Glutamatergic neuron (in vitro differentiated cells): Measurements from ENCODE around the gene KLHL8. TPM values are rescaled to one million over a fixed set of nuclear protein-coding genes. Genes with fewer than 3 reads are reported as not detected.

Experiments used
- DNase-seq: peaks from one replicate; pipeline ENCODE4 v3.0.0; 2022
- H3K27ac Mint-ChIP-seq: one replicate; pipeline ENCODE4 v1.8.0; 2020; ENCODE audit warnings: mild to moderate bottlenecking, mixed read lengths, inconsistent platforms; ENCODE audit not compliant: unreplicated experiment
- H3K27me3 Mint-ChIP-seq: one replicate; pipeline ENCODE4 v1.8.0; 2020; ENCODE audit warnings: mild to moderate bottlenecking, moderate library complexity, mixed read lengths, inconsistent platforms; ENCODE audit not compliant: unreplicated experiment
- H3K36me3 Mint-ChIP-seq: one replicate; pipeline ENCODE4 v1.8.0; 2020; ENCODE audit warnings: mild to moderate bottlenecking, mixed read lengths, inconsistent platforms; ENCODE audit not compliant: unreplicated experiment
- H3K4me1 Mint-ChIP-seq: one replicate; pipeline ENCODE4 v1.8.0; 2020; ENCODE audit warnings: mild to moderate bottlenecking, low read depth, mixed read lengths, inconsistent platforms; ENCODE audit not compliant: unreplicated experiment
- H3K4me3 Mint-ChIP-seq: one replicate; pipeline ENCODE4 v1.8.0; 2020; ENCODE audit warnings: mild to moderate bottlenecking, mixed read lengths, inconsistent platforms; ENCODE audit not compliant: unreplicated experiment
- H3K9me3 Mint-ChIP-seq: one replicate; pipeline ENCODE4 v1.8.0; 2020; ENCODE audit warnings: mild to moderate bottlenecking, moderate library complexity, mixed read lengths, inconsistent platforms; ENCODE audit not compliant: unreplicated experiment
- total RNA-seq: library from RNA; stranded (reverse); fragmentation: NEBNext Ultra II Directional; extraction: Animal tissue kit (Norgen Biotek cat#: 25700); gene quantifications from one replicate; pipeline ENCODE4 v1.2.1, GENCODE V29; 2021; ENCODE audit not compliant: unreplicated experiment
- TF ChIP-seq, protein P1 (sequence below): fragments of 200-600 bp; sonication (generic); IDR thresholded peaks from one replicate; pipeline ENCODE4 v1.5.0; 2021; ENCODE audit not compliant: partially characterized antibody, unreplicated experiment

KLHL8 gene
- total RNA-seq, 1 donor from 2014 or later = 16.6 TPM

DNA sequence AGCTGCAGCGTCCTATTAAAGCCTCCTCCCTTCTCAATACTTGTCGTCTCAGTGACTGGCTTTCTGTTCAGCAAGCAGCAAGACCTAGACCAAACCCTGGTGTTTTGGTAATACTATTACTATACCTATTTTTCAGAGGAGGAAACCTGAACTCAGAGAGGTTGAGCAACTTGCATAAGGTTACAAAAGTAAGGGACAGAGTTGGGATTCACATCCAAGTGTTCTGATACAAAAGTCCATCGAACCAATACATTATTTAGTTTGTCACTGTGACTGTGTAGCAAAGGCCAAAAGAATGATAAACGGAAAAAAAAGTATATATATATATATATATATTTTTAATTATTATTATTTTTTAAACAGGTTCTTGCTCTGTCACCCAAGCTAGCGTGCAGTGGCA is 29.9 kb upstream of the KLHL8 start:
- Mint-ChIP-seq H3K4me3 (no peak overlapping the region), H3K36me3 (no peaks in the 10 kb centered on the region), H3K9me3 (peaks cover 2% of the 10 kb centered on the region), H3K4me1 (no peaks in the 10 kb centered on the region), H3K27me3 (no peaks in the 10 kb centered on the region), H3K27ac (no peak overlapping the region)
- no peak for DNase-seq
- TF ChIP-seq, protein P1, sequence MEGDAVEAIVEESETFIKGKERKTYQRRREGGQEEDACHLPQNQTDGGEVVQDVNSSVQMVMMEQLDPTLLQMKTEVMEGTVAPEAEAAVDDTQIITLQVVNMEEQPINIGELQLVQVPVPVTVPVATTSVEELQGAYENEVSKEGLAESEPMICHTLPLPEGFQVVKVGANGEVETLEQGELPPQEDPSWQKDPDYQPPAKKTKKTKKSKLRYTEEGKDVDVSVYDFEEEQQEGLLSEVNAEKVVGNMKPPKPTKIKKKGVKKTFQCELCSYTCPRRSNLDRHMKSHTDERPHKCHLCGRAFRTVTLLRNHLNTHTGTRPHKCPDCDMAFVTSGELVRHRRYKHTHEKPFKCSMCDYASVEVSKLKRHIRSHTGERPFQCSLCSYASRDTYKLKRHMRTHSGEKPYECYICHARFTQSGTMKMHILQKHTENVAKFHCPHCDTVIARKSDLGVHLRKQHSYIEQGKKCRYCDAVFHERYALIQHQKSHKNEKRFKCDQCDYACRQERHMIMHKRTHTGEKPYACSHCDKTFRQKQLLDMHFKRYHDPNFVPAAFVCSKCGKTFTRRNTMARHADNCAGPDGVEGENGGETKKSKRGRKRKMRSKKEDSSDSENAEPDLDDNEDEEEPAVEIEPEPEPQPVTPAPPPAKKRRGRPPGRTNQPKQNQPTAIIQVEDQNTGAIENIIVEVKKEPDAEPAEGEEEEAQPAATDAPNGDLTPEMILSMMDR = no peak

DNA sequence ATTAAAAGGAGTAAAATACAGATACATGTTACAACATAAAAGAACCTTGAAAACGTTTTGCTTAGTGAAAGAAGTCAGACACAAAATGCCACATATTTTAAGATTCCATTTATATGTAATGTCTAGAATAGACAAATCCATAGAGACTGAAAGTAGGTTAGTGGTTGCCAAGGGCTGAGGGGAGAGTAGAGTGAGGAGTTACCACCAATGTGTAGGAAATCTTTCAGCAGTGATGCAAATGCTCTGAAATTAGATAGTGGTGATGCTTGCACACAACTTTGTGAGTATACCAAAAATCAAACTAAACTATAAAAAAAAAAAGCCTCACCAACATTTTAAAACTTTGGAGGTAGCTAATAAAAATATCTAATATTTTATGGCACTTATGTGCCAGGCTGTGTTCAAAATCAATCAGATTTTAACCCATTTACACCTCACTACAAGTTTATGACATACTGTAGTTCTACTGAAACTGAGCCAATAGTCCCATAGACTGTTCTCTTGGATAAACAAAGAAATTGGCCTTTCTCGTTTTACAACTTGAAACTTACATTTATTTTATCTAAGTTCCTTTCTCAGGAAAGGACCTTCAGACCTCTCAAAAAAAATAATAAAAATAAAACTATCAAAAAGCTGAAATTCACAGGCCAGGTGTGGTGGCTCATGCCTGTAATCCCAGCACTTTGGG is 29.1 kb upstream of the KLHL8 start:
- Mint-ChIP-seq H3K9me3 (peaks cover 4% of the 10 kb centered on the region), H3K27me3 (no peaks in the 10 kb centered on the region), H3K27ac (no peak overlapping the region), H3K4me3 (no peak overlapping the region), H3K36me3 (no peaks in the 10 kb centered on the region), H3K4me1 (no peaks in the 10 kb centered on the region)
- no peak for DNase-seq
- TF ChIP-seq, protein P1 = no peak

DNA sequence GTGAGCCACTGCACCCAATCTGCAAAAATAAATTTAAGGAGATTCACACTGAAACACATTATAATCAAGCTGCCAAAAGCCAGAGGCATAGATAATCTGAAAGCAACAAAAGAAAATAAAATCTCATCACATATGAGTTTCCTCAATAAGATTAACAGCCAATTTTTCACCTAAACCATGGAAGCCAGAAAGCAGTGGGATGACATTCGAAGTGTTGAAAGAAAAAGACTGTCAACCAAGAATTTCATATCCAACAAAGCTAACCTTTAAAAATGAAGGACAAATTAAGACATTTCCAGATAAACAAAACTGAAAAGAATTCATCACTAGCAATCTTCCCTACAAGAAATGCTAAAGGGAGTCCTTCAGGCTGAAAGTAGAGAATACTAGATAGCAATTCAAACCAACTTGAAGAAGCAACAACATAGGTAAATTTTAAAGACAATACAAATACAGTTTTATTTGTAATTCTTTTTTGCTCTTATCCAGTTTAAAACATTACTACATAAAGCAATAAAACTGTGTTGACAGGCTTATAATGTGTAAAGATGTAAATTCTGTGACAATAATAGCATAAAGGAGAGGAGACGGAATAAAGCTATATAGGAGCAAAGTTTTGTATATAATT is 23.1 kb upstream of the KLHL8 start:
- peaks cover 17% of the 10 kb centered on the region for H3K36me3 Mint-ChIP-seq
- no peak overlapping the region for H3K27ac Mint-ChIP-seq
- no peaks in the 10 kb centered on the region for H3K4me1 Mint-ChIP-seq
- H3K27me3 Mint-ChIP-seq = no peaks in the 10 kb centered on the region
- H3K4me3 Mint-ChIP-seq = no peak overlapping the region
- peaks cover 8% of the 10 kb centered on the region for H3K9me3 Mint-ChIP-seq
- TF ChIP-seq, protein P1 = no peak
- no peak for DNase-seq

DNA sequence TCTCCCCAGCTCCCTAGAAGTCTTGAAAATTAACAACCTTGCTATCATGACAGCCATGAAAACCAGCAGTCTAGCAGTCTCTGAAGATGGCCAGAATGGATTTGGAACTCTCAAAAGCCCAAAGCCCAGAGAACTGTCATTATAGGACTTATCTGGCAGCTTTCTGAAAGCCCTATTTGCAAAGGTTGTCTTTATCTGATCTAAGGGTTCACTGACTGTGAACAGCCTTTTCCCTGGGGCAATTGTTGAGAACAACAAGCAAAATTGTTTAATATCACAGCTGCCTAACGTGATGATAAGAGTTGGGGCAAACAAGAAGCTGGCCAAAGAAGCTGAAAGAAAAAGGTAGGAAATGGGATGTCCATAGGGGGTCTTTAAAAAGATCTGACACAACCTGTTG is 20.9 kb upstream of the KLHL8 start:
- Mint-ChIP-seq H3K4me3 (no peak overlapping the region), H3K9me3 (peaks cover 8% of the 10 kb centered on the region), H3K4me1 (no peaks in the 10 kb centered on the region), H3K36me3 (peaks cover 17% of the 10 kb centered on the region), H3K27ac (no peak overlapping the region), H3K27me3 (no peaks in the 10 kb centered on the region)
- DNase-seq = no peak
- TF ChIP-seq, protein P1 = no peak

DNA sequence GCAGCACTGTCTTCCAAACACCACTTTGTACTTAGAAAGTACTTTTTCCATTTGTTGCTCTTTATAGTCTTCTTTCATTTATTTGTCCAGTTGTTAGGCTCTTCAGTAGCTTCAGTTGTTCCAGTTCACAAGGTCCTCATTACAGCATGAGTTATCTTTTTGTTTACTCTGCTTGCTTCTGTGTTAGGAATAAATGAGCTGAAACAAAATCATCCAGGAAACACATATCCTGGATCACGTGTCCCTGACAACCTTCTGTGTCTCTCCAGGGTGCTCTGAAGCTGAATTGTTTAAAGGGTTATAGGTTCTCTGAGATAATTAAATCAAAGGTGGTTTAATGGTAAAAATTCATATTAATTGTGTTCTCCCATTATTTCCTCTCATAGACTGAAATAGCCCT is 19.9 kb upstream of the KLHL8 start:
- peaks cover 17% of the 10 kb centered on the region for H3K36me3 Mint-ChIP-seq
- H3K4me3 Mint-ChIP-seq = no peak overlapping the region
- no peak for DNase-seq
- TF ChIP-seq, protein P1 = no peak
- no peak overlapping the region for H3K27ac Mint-ChIP-seq
- no peaks in the 10 kb centered on the region for H3K4me1 Mint-ChIP-seq
- peaks cover 8% of the 10 kb centered on the region for H3K9me3 Mint-ChIP-seq
- no peaks in the 10 kb centered on the region for H3K27me3 Mint-ChIP-seq
